ENCODE results near the gene AGT.
"Not testable (repeated sequence)": the region's sequence is repeated elsewhere in the genome, so short reads cannot be mapped to it uniquely, and the experiment has no call there.

The AGT gene

GRCh38 chr1:230735447-230735846, 21.5 kb upstream of the AGT start:
- no peak for TF ChIP-seq CTCF (IDR thresholded peaks at IDR 0.05; ENCODE audit: poor library complexity, severe bottlenecking)
- Histone ChIP-seq H3K27ac (ENCODE audit: poor library complexity, severe bottlenecking) (no peak overlapping the region), H3K27me3 (ENCODE audit: insufficient read depth, poor library complexity, severe bottlenecking) (no peaks in the 10 kb centered on the region), H3K36me3 (ENCODE audit: low read depth) (no peaks in the 10 kb centered on the region), H3K4me1 (ENCODE audit: insufficient read depth, poor library complexity, severe bottlenecking) (no peaks in the 10 kb centered on the region), H3K9me3 (ENCODE audit: severe bottlenecking) (no peaks in the 10 kb centered on the region), H3K4me3 (ENCODE audit: severe bottlenecking) (no peak overlapping the region)
- ATAC-seq (ENCODE audit: low read depth) (no peak), DNase-seq (ENCODE audit: low spot score) (no peak)

DNA sequence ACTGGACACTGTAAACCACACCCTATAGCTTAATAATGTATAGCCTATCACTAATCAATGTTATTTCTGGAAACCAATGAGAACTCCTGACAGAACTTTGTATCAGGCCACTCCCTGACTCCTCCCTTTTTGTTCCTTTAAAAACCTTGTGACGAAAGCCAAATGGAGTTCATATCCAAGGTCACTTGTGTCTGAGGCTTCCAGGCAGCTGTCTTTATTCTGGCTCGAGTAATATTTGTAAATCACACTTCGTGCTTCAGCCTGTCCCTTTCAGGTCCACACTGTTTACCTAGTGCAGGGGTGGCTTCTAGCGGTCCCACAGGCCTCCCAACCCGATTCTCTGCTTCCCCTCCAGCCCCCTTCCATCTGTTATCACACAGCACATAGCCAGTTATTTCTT, 17.1 kb upstream of the AGT start:
- no peak for DNase-seq (ENCODE audit: low spot score)
- no peak overlapping the region for H3K27ac ChIP-seq (ENCODE audit: poor library complexity, severe bottlenecking)

GRCh38 chr1:230728710-230729392, 14.9 kb upstream of the AGT start:
- DNase-seq (ENCODE audit: low spot score): no peak
- TF ChIP-seq CTCF (IDR thresholded peaks at IDR 0.05; ENCODE audit: poor library complexity, severe bottlenecking): no peak
- Histone ChIP-seq H3K36me3 (ENCODE audit: low read depth) (no peaks in the 10 kb centered on the region), H3K4me3 (ENCODE audit: severe bottlenecking) (no peak overlapping the region), H3K27me3 (ENCODE audit: insufficient read depth, poor library complexity, severe bottlenecking) (no peaks in the 10 kb centered on the region), H3K9me3 (ENCODE audit: severe bottlenecking) (no peaks in the 10 kb centered on the region), H3K27ac (ENCODE audit: poor library complexity, severe bottlenecking) (no peak overlapping the region), H3K4me1 (ENCODE audit: insufficient read depth, poor library complexity, severe bottlenecking) (no peaks in the 10 kb centered on the region)
- no peak for ATAC-seq (ENCODE audit: low read depth)

More for the DNA sequence above, 17.1 kb upstream of the AGT start:
- Histone ChIP-seq H3K27me3 (ENCODE audit: insufficient read depth, poor library complexity, severe bottlenecking) (no peaks in the 10 kb centered on the region), H3K36me3 (ENCODE audit: low read depth) (no peaks in the 10 kb centered on the region), H3K9me3 (ENCODE audit: severe bottlenecking) (no peaks in the 10 kb centered on the region), H3K4me1 (ENCODE audit: insufficient read depth, poor library complexity, severe bottlenecking) (no peaks in the 10 kb centered on the region), H3K4me3 (ENCODE audit: severe bottlenecking) (no peak overlapping the region)
- ATAC-seq (ENCODE audit: low read depth): no peak
- TF ChIP-seq CTCF (IDR thresholded peaks at IDR 0.05; ENCODE audit: poor library complexity, severe bottlenecking): no peak

- no peak overlapping the region for H3K4me3 ChIP-seq (ENCODE audit: severe bottlenecking)
- ATAC-seq (ENCODE audit: low read depth) (no peak), DNase-seq (ENCODE audit: low spot score) (no peak)
- no peaks in the 10 kb centered on the region for H3K36me3 ChIP-seq (ENCODE audit: low read depth)
- no peaks in the 10 kb centered on the region for H3K27me3 ChIP-seq (ENCODE audit: insufficient read depth, poor library complexity, severe bottlenecking)
- no peak overlapping the region for H3K27ac ChIP-seq (ENCODE audit: poor library complexity, severe bottlenecking)
- no peaks in the 10 kb centered on the region for H3K9me3 ChIP-seq (ENCODE audit: severe bottlenecking)
- no peak for TF ChIP-seq CTCF (IDR thresholded peaks at IDR 0.05; ENCODE audit: poor library complexity, severe bottlenecking)
- H3K4me1 ChIP-seq (ENCODE audit: insufficient read depth, poor library complexity, severe bottlenecking): no peaks in the 10 kb centered on the region
These were observed 11.5 kb upstream of the AGT start for GRCh38 chr1:230725256-230726012.

DNA sequence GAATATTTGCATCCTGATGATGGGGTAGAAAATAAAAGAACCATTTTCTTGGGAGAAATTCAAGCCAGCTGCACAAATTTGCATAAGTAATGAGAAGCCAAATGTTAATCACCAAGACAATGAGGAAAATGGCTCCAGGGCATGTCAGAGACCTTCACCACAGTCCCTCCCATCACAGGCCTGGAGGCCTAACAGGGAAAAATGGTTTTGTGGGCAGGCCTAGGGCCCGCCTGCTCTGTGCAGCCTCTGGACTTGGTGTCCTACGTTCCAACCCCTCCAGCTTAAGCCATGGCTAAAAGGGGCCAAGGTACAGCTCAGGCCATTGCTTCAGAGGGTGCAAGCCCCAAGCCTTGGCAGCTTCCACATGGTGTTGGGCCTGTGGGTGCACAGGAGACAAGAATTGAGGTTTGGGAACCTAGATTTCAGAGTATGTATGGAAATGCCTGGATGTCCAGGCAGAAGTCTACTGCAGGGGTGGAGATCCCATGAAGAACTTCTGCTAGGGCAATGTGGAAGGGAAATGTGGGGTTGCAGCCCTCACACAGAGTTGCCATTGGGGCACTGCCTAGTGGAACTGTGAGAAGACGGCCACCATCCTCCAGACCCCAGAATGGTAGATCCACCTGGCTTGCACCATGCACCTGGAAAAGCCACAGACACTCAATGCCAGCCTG, 8.1 kb upstream of the AGT start:
- H3K4me1 ChIP-seq (ENCODE audit: insufficient read depth, poor library complexity, severe bottlenecking); DNase-seq (ENCODE audit: low spot score); H3K27me3 ChIP-seq (ENCODE audit: insufficient read depth, poor library complexity, severe bottlenecking); ATAC-seq (ENCODE audit: low read depth); H3K27ac ChIP-seq (ENCODE audit: poor library complexity, severe bottlenecking); H3K4me3 ChIP-seq (ENCODE audit: severe bottlenecking); H3K9me3 ChIP-seq (ENCODE audit: severe bottlenecking); H3K36me3 ChIP-seq (ENCODE audit: low read depth): not testable (repeated sequence)
